ENCODE data around the gene WFS1.

WFS1 gene

GRCh38 chr4:6265546-6265945 is 4.1 kb upstream of the WFS1 start:
- no peak overlapping the region for H3K4me3 ChIP-seq (ENCODE audit: control insufficient read depth, low read depth, low read length)
- DNase-seq (ENCODE audit: low read depth): no peak
- TF ChIP-seq CTCF (IDR thresholded peaks at IDR 0.05; ENCODE audit: control insufficient read depth, insufficient read depth, low read depth, low read length, missing control alignments): no peak

- H3K4me3 ChIP-seq (ENCODE audit: control insufficient read depth, low read depth, low read length): no peak overlapping the region
- DNase-seq (ENCODE audit: low read depth): no peak
- no peak for TF ChIP-seq CTCF (IDR thresholded peaks at IDR 0.05; ENCODE audit: control insufficient read depth, insufficient read depth, low read depth, low read length, missing control alignments)
These were observed 2.1 kb upstream of the WFS1 start for GRCh38 chr4:6267573-6267972.

- H3K4me3 ChIP-seq (ENCODE audit: control insufficient read depth, low read depth, low read length): peak overlapping the region; percentile 1
- DNase-seq (ENCODE audit: low read depth): no peak
- no peak for TF ChIP-seq CTCF (IDR thresholded peaks at IDR 0.05; ENCODE audit: control insufficient read depth, insufficient read depth, low read depth, low read length, missing control alignments)
These were observed 717 bp upstream of the WFS1 start for GRCh38 chr4:6268650-6269615.

- peak overlapping the region; percentile 83 for H3K4me3 ChIP-seq (ENCODE audit: control insufficient read depth, low read depth, low read length)
- TF ChIP-seq CTCF (IDR thresholded peaks at IDR 0.05; ENCODE audit: control insufficient read depth, insufficient read depth, low read depth, low read length, missing control alignments): no peak
These were observed 1.0 kb downstream of the WFS1 start for GRCh38 chr4:6270636-6271121.

GRCh38 chr4:6271206-6271605 is 1.6 kb downstream of the WFS1 start:
- TF ChIP-seq CTCF (IDR thresholded peaks at IDR 0.05; ENCODE audit: control insufficient read depth, insufficient read depth, low read depth, low read length, missing control alignments): no peak
- H3K4me3 ChIP-seq (ENCODE audit: control insufficient read depth, low read depth, low read length): no peak overlapping the region
- no peak for DNase-seq (ENCODE audit: low read depth)

More at GRCh38 chr4:6270636-6271121, 1.0 kb downstream of the WFS1 start:
- DNase-seq (ENCODE audit: low read depth): no peak

GRCh38 chr4:6271701-6272465 is 2.2 kb downstream of the WFS1 start:
- no peak overlapping the region for H3K4me3 ChIP-seq (ENCODE audit: control insufficient read depth, low read depth, low read length)
- TF ChIP-seq CTCF (IDR thresholded peaks at IDR 0.05; ENCODE audit: control insufficient read depth, insufficient read depth, low read depth, low read length, missing control alignments): no peak
- no peak for DNase-seq (ENCODE audit: low read depth)
